HCT116 (cell line): Measurements from ENCODE around the gene NF1. TPM values are rescaled to one million over a fixed set of nuclear protein-coding genes. Genes with fewer than 3 reads are reported as not detected.

Experiments
- ATAC-seq: fragments of 200-7000 bp; cut with Tn5 transposase; 2 replicates; pipeline ENCODE4 v1.9.1; 2020; ENCODE audit warnings: mild to moderate bottlenecking, moderate library complexity
- BruUV-seq: library from RNA; stranded (reverse); fragments of 400-500 nt; replicated peaks from 2 replicates; lab custom pipeline; 2021; lab: Mats Ljungman, UMichigan
- CTCF ChIA-PET: fragments of 300-600 bp; sonication (Branson Sonifier 250); formaldehyde crosslinking; loops from one replicate; lab custom pipeline; 2021; ENCODE audit warnings: antibody characterized with exemption; lab: Charles Lee
- POLR2A ChIA-PET: fragments of 300-600, 350-600 bp; sonication (Branson Sonifier 250); formaldehyde crosslinking; loops from one replicate; lab custom pipeline; 2021; ENCODE audit warnings: antibody characterized with exemption; lab: Charles Lee
- RAD21 ChIA-PET, 2 experiments: fragments of 300-600 bp; sonication (Branson Sonifier 250); formaldehyde crosslinking; loops; one replicate each; lab custom pipeline; 2023; ENCODE audit warnings: low total read pairs in 2 of 2; ENCODE audit not compliant: uncharacterized antibody in 2 of 2, unreplicated experiment in 2 of 2, low non-redundant PET in 1 of 2; lab: Charles Lee
- DNase-seq: peaks from one replicate; pipeline ENCODE4 v3.0.0-alpha.2; 2010; ENCODE audit warnings: low read depth, low spot score
- H2AFZ ChIP-seq: fragments of 200-600 bp; shearing (Covaris generic), sonication (generic); 2 replicates; pipeline ENCODE4 v1.6.1; 2017; ENCODE audit warnings: low read depth, mixed run types, mixed read lengths, antibody characterized with exemption, low read length; ENCODE audit not compliant: poor library complexity, severe bottlenecking
- H3K27ac ChIP-seq: 2 replicates; pipeline ENCODE4 v1.5.1; 2012; ENCODE audit warnings: low read depth, low read length
- H3K27me3 ChIP-seq: fragments of 200-600 bp; sonication (generic); 2 replicates; pipeline ENCODE4 v1.6.1; 2016; ENCODE audit warnings: mixed run types, low read length, mixed read lengths; ENCODE audit not compliant: insufficient read depth
- H3K36me3 ChIP-seq, 2 experiments: fragments of 200-500 bp in 1 of 2; fragments of 200-600 bp in 1 of 2; sonication (Bioruptor generic) in 1 of 2; sonication (generic) in 1 of 2; 2 replicates each; pipeline versions ENCODE4 v1.5.1 to v1.6.1; 2014 to 2016; ENCODE audit warnings: low read length in 2 of 2, inconsistent platforms in 1 of 2, mixed read lengths in 1 of 2, mixed run types in 1 of 2; ENCODE audit not compliant: insufficient read depth in 2 of 2, control insufficient read depth in 1 of 2
- H3K4me1 ChIP-seq, 2 experiments: fragments of 200-600 bp in 1 of 2; sonication (generic) in 1 of 2; 2 replicates each; pipeline versions ENCODE4 v1.5.1 to v1.6.1; 2012 to 2017; ENCODE audit warnings: low read length in 2 of 2, inconsistent platforms in 1 of 2, mild to moderate bottlenecking in 1 of 2, mixed read lengths in 1 of 2, mixed run types in 1 of 2, moderate library complexity in 1 of 2; ENCODE audit not compliant: insufficient read depth in 2 of 2, control insufficient read depth in 1 of 2
- H3K4me2 ChIP-seq: fragments of 200-600 bp; sonication (generic); 2 replicates; pipeline ENCODE4 v1.6.1; 2017; ENCODE audit warnings: mixed run types, low read length, mixed read lengths
- H3K4me3 ChIP-seq, 2 experiments: fragments of 200-600 bp in 1 of 2; sonication (generic) in 1 of 2; replicated peaks in 1 of 2; 2 replicates each; pipeline ENCODE4 v1.5.1; 2011 to 2016; ENCODE audit warnings: low read length in 2 of 2, control low read depth in 1 of 2, low read depth in 1 of 2, mild to moderate bottlenecking in 1 of 2, mixed read lengths in 1 of 2, mixed run types in 1 of 2
- H3K79me2 ChIP-seq: fragments of 200-600 bp; sonication (generic); 2 replicates; pipeline ENCODE4 v1.6.1; 2017; ENCODE audit warnings: mild to moderate bottlenecking, mixed run types, low read length, moderate library complexity, mixed read lengths; ENCODE audit not compliant: insufficient read depth
- H3K9ac ChIP-seq: fragments of 200-600 bp; sonication (generic); 2 replicates; pipeline ENCODE4 v1.6.1; 2016; ENCODE audit warnings: low read length, mixed read lengths
- H3K9me2 ChIP-seq: fragments of 200-600 bp; sonication (generic), shearing (Covaris generic); 2 replicates; pipeline ENCODE4 v1.6.1; 2017; ENCODE audit warnings: mixed run types, mild to moderate bottlenecking, moderate library complexity; ENCODE audit not compliant: insufficient read depth
- H3K9me3 ChIP-seq, 2 experiments: fragments of 200-500 bp in 1 of 2; fragments of 200-600 bp in 1 of 2; sonication (Bioruptor generic) in 1 of 2; sonication (generic) in 1 of 2; 2 replicates each; pipeline ENCODE4 v1.6.1; 2014 to 2017; ENCODE audit warnings: low read length in 2 of 2, mixed read lengths in 2 of 2, inconsistent platforms in 1 of 2, low read depth in 1 of 2, mild to moderate bottlenecking in 1 of 2, mixed run types in 1 of 2, moderate library complexity in 1 of 2; ENCODE audit not compliant: control insufficient read depth in 1 of 2, insufficient read depth in 1 of 2
- H4K20me1 ChIP-seq: fragments of 200-600 bp; sonication (generic), shearing (Covaris generic); 2 replicates; pipeline ENCODE4 v1.6.1; 2017; ENCODE audit warnings: mixed run types, mild to moderate bottlenecking, moderate library complexity; ENCODE audit not compliant: insufficient read depth
- CBX3 ChIP-seq: IDR thresholded peaks from 2 replicates; pipeline ENCODE4 v1.6.1; 2012; ENCODE audit warnings: low read depth
- EZH2 ChIP-seq: fragments of 200-600 bp; sonication (generic); IDR thresholded peaks from 2 replicates; pipeline ENCODE4 v1.6.1; 2017; ENCODE audit warnings: antibody characterized with exemption, mixed run types
- EZH2phosphoT487 ChIP-seq: fragments of 200-600 bp; IDR thresholded peaks from 2 replicates; pipeline ENCODE4 v1.6.1; 2018; ENCODE audit warnings: antibody characterized with exemption, borderline replicate concordance
- FOSL1 ChIP-seq: IDR thresholded peaks from 2 replicates; pipeline ENCODE4 v1.6.1; 2012; ENCODE audit warnings: low read depth
- JUND ChIP-seq: IDR thresholded peaks from 2 replicates; pipeline ENCODE4 v1.6.1; 2012
- POLR2A ChIP-seq: IDR thresholded peaks from 2 replicates; pipeline ENCODE4 v1.7.0; 2011; ENCODE audit warnings: borderline replicate concordance; ENCODE audit not compliant: insufficient read depth, insufficient read length; ENCODE audit errors: extremely low read depth
- RAD21 ChIP-seq: IDR thresholded peaks from 2 replicates; pipeline ENCODE4 v1.6.1; 2012; ENCODE audit warnings: low read depth, mild to moderate bottlenecking
- REST ChIP-seq: IDR thresholded peaks from 2 replicates; pipeline ENCODE4 v1.6.1; 2012; ENCODE audit warnings: low read depth
- TCF7L2 ChIP-seq: IDR thresholded peaks from 2 replicates; pipeline ENCODE4 v1.7.0; 2011; ENCODE audit warnings: borderline replicate concordance, inconsistent platforms; ENCODE audit not compliant: insufficient read depth, insufficient read length; ENCODE audit errors: extremely low read depth
- ZNF274 ChIP-seq: fragments of 200-500 bp; sonication (Bioruptor generic); IDR thresholded peaks from 2 replicates; pipeline ENCODE4 v1.6.1; 2014; ENCODE audit warnings: mild to moderate bottlenecking, low read depth, low read length, inconsistent platforms
- intact Hi-C: fragments of 100-400 bp; cut with micrococcal nuclease; formaldehyde crosslinking; loops from 2 replicates; pipeline ENCODE4 v1.10.0; 2022
- total RNA-seq: library from RNA; stranded (reverse); gene quantifications from one replicate; pipeline ENCODE4 v1.2.1, GENCODE V29; 2021; ENCODE audit not compliant: unreplicated experiment
- TF ChIP-seq, protein P1 (sequence below): IDR thresholded peaks from 2 replicates; pipeline ENCODE4 v1.6.1; 2011; ENCODE audit warnings: mild to moderate bottlenecking, low read length, moderate library complexity; ENCODE audit not compliant: insufficient replicate concordance; ENCODE audit errors: extremely low read depth
- TF ChIP-seq, protein P2 (sequence below): IDR thresholded peaks from 2 replicates; pipeline ENCODE4 v1.6.1; 2012

Gene NF1
- total RNA-seq, 1 experiment from 2014 or later = 20.8 TPM

DNA sequence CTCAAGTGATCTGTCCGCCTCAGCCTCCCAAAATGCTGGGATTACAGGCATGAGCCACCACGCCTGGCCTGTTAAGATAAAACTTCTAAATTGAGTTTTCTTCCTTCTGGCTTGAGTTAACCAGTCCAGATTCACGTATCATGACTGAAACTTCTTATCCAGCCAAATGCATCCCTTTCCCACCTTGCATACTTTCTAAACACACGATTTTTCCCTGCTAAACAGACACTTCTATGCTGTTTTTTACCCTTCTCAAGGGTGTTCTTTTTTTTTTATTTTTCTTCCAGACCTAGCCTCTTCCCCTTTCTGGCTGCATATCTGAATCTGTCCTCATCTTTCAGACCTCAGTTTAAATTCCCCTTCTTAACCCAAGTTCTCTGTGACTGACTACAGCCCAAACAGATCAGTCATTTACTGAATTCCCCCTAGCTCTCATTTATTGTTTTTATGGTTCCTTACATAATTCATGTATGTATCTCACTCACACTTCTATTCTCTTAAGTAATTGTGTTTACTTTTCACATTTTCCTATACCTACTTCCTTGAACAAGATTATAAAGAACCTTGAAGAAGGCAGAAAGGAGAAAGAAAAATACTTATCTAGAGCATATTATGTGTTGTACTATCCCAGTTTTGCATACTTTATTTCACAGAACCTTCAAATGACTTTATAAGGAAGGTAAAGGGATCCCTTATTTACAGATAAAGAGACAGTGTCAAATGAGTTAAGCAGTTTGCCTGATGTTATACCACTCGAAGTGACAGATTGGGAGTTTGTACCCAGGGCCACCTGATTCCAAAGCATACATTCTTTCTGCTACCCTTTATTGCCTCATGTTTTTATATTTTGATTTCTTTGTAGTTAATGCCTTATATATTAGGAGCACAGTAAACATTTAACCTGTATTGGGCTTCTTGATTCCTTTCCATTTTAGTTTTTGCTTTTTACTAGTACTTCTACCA is 213.9 kb downstream of the NF1 start:
- H3K27ac ChIP-seq = no peak overlapping the region
- no TSS peak for BruUV-seq
- H3K9me2 ChIP-seq = no peaks in the 10 kb centered on the region
- TF ChIP-seq REST (no peak), EZH2phosphoT487 (no peak), RAD21 (no peak), TCF7L2 (no peak), JUND (no peak), FOSL1 (no peak), CBX3 (no peak), POLR2A (no peak), EZH2 (no peak), ZNF274 (no peak)
- TF ChIP-seq, protein P1, sequence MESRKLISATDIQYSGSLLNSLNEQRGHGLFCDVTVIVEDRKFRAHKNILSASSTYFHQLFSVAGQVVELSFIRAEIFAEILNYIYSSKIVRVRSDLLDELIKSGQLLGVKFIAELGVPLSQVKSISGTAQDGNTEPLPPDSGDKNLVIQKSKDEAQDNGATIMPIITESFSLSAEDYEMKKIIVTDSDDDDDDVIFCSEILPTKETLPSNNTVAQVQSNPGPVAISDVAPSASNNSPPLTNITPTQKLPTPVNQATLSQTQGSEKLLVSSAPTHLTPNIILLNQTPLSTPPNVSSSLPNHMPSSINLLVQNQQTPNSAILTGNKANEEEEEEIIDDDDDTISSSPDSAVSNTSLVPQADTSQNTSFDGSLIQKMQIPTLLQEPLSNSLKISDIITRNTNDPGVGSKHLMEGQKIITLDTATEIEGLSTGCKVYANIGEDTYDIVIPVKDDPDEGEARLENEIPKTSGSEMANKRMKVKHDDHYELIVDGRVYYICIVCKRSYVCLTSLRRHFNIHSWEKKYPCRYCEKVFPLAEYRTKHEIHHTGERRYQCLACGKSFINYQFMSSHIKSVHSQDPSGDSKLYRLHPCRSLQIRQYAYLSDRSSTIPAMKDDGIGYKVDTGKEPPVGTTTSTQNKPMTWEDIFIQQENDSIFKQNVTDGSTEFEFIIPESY = no peak
- TF ChIP-seq, protein P2, sequence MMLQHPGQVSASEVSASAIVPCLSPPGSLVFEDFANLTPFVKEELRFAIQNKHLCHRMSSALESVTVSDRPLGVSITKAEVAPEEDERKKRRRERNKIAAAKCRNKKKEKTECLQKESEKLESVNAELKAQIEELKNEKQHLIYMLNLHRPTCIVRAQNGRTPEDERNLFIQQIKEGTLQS = no peak
- H3K36me3 ChIP-seq = no peaks in the 10 kb centered on the region; a peak in 1 of 4 replicates
- no peak for ATAC-seq
- H2AFZ ChIP-seq = no peak overlapping the region
- ChIA-PET POLR2A (no interaction called here), RAD21 (no interaction called here), CTCF (no interaction called here)
- no peaks in the 10 kb centered on the region for H3K4me1 ChIP-seq
- H3K4me3 ChIP-seq = no peak overlapping the region
- H3K9me3 ChIP-seq = no peaks in the 10 kb centered on the region
- intact Hi-C loops = no loop called here
- H3K79me2 ChIP-seq = no peaks in the 10 kb centered on the region
- no peaks in the 10 kb centered on the region for H4K20me1 ChIP-seq
- H3K9ac ChIP-seq = no peak overlapping the region
- H3K27me3 ChIP-seq = no peaks in the 10 kb centered on the region
- no peak overlapping the region for H3K4me2 ChIP-seq
- no peak for DNase-seq
